IMR-90 (cell line): ENCODE measurements around the gene C10orf67. TPM values are rescaled to one million over a fixed set of nuclear protein-coding genes. Genes with fewer than 3 reads are reported as not detected.

Experiments
- ATAC-seq: fragments of 200-7000 bp; cut with Tn5 transposase; 2 replicates; pipeline ENCODE4 v1.9.1; 2020; ENCODE audit warnings: low read depth, mild to moderate bottlenecking, moderate library complexity
- BruUV-seq: library from RNA; stranded (reverse); fragments of 400-500 nt; replicated peaks from 2 replicates; lab custom pipeline; 2021; lab: Mats Ljungman, UMichigan
- CTCF ChIA-PET: fragments of 300-600 bp; formaldehyde crosslinking; extraction: SDS; loops from one replicate; lab custom pipeline; 2021; ENCODE audit warnings: antibody characterized with exemption; lab: Yijun Ruan, JAX
- POLR2A ChIA-PET: fragments of 300-600 bp; sonication (Branson Sonifier 250); formaldehyde crosslinking; loops from one replicate; lab custom pipeline; 2022; ENCODE audit warnings: antibody characterized with exemption; ENCODE audit not compliant: unreplicated experiment; lab: Charles Lee
- DNase-seq: peaks from one replicate; pipeline ENCODE4 v3.0.0; 2013
- H2AFZ ChIP-seq: replicated peaks from 2 replicates; pipeline ENCODE3; 2013; ENCODE audit warnings: low read length, mild to moderate bottlenecking; ENCODE audit not compliant: poor library complexity
- H2AK5ac ChIP-seq: 2 replicates; pipeline ENCODE4 v1.6.1; 2013; ENCODE audit warnings: low read depth, low read length, inconsistent platforms
- H2AK9ac ChIP-seq: replicated peaks from 2 replicates; pipeline ENCODE3; 2013; ENCODE audit warnings: mild to moderate bottlenecking, low read depth, low read length, moderate library complexity; ENCODE audit not compliant: poor library complexity
- H2BK120ac ChIP-seq: 2 replicates; pipeline ENCODE4 v1.6.1; 2013; ENCODE audit warnings: low read depth, low read length, inconsistent platforms
- H2BK15ac ChIP-seq: 3 replicates; pipeline ENCODE4 v1.6.1; 2013; ENCODE audit warnings: low read depth, low read length, inconsistent platforms
- H2BK20ac ChIP-seq: 2 replicates; pipeline ENCODE4 v1.6.1; 2013; ENCODE audit warnings: low read depth, mild to moderate bottlenecking, inconsistent platforms, low read length, moderate library complexity
- H2BK5ac ChIP-seq: 2 replicates; pipeline ENCODE4 v1.6.1; 2013; ENCODE audit warnings: mild to moderate bottlenecking, low read depth, low read length, inconsistent platforms; ENCODE audit not compliant: poor library complexity, severe bottlenecking
- H3K14ac ChIP-seq: replicated peaks from 2 replicates; pipeline ENCODE4 v1.6.1; 2013; ENCODE audit warnings: low read depth, low read length, inconsistent platforms
- H3K18ac ChIP-seq: 2 replicates; pipeline ENCODE4 v1.6.1; 2013; ENCODE audit warnings: low read depth, low read length, control low read depth
- H3K23ac ChIP-seq: 2 replicates; pipeline ENCODE4 v1.6.1; 2013; ENCODE audit warnings: low read depth, low read length, inconsistent platforms
- H3K27ac ChIP-seq: 2 replicates; pipeline ENCODE4 v1.5.1; 2013; ENCODE audit warnings: mild to moderate bottlenecking, control low read depth, low read length; ENCODE audit not compliant: insufficient read depth
- H3K27me3 ChIP-seq: 2 replicates; pipeline ENCODE4 v1.6.1; 2013; ENCODE audit warnings: low read length; ENCODE audit not compliant: control insufficient read depth, insufficient read depth
- H3K36me3 ChIP-seq: 2 replicates; pipeline ENCODE4 v1.6.1; 2013; ENCODE audit warnings: low read length, mixed read lengths; ENCODE audit not compliant: control insufficient read depth, insufficient read depth
- H3K4ac ChIP-seq: 2 replicates; pipeline ENCODE4 v1.6.1; 2013; ENCODE audit warnings: low read depth, low read length, inconsistent platforms
- H3K4me1 ChIP-seq: 2 replicates; pipeline ENCODE4 v1.6.1; 2013; ENCODE audit warnings: low read length, mixed read lengths; ENCODE audit not compliant: control insufficient read depth, insufficient read depth
- H3K4me2 ChIP-seq: 2 replicates; pipeline ENCODE4 v1.6.1; 2013; ENCODE audit warnings: low read depth, mild to moderate bottlenecking, control low read depth, low read length, moderate library complexity
- H3K4me3 ChIP-seq: 2 replicates; pipeline ENCODE4 v1.5.1; 2013; ENCODE audit warnings: low read depth, mild to moderate bottlenecking, control low read depth, low read length, moderate library complexity; ENCODE audit not compliant: insufficient read depth
- H3K56ac ChIP-seq: 2 replicates; pipeline ENCODE4 v1.6.1; 2013; ENCODE audit warnings: low read length, inconsistent platforms; ENCODE audit not compliant: insufficient read depth; ENCODE audit errors: extremely low read depth
- H3K79me1 ChIP-seq, 2 experiments: 2 replicates each; pipeline ENCODE4 v1.6.1; 2013; ENCODE audit warnings: low read length in 2 of 2, inconsistent platforms in 1 of 2, low read depth in 1 of 2
- H3K9ac ChIP-seq: 2 replicates; pipeline ENCODE4 v1.6.1; 2013; ENCODE audit warnings: low read depth, low read length, control low read depth
- H3K9me1 ChIP-seq: 2 replicates; pipeline ENCODE4 v1.6.1; 2013; ENCODE audit warnings: low read length, inconsistent platforms; ENCODE audit not compliant: insufficient read depth
- H3K9me3 ChIP-seq: 2 replicates; pipeline ENCODE4 v1.6.1; 2013; ENCODE audit warnings: low read length; ENCODE audit not compliant: control insufficient read depth, insufficient read depth
- H4K20me1 ChIP-seq: 2 replicates; pipeline ENCODE4 v1.6.1; 2013; ENCODE audit warnings: low read length, inconsistent platforms; ENCODE audit not compliant: insufficient read depth
- H4K5ac ChIP-seq: 2 replicates; pipeline ENCODE4 v1.6.1; 2013; ENCODE audit warnings: mild to moderate bottlenecking, low read depth, low read length, control low read depth
- H4K8ac ChIP-seq, 2 experiments: 2 replicates each; pipeline ENCODE4 v1.6.1; 2013; ENCODE audit warnings: low read depth in 2 of 2, low read length in 2 of 2, control low read depth in 1 of 2, inconsistent platforms in 1 of 2
- H4K91ac ChIP-seq: 2 replicates; pipeline ENCODE4 v1.6.1; 2013; ENCODE audit warnings: low read depth, low read length, inconsistent platforms; ENCODE audit not compliant: insufficient read depth
- CEBPB ChIP-seq: IDR thresholded peaks from 2 replicates; pipeline ENCODE4 v1.6.1; 2012; ENCODE audit warnings: low read depth, low read length, improper control_type of control experiment
- CHD1 ChIP-seq: IDR thresholded peaks from 2 replicates; pipeline ENCODE4 v1.6.1; 2012; ENCODE audit warnings: low read depth, low read length, improper control_type of control experiment
- FOS ChIP-seq: fragments of 150-350 bp; IDR thresholded peaks from 2 replicates; pipeline ENCODE4 v1.6.1; 2016; ENCODE audit warnings: low read depth, low read length
- MAZ ChIP-seq: IDR thresholded peaks from 2 replicates; pipeline ENCODE4 v1.6.1; 2012; ENCODE audit warnings: low read depth, mild to moderate bottlenecking, low read length, improper control_type of control experiment, moderate library complexity, borderline replicate concordance
- MXI1 ChIP-seq: IDR thresholded peaks from 2 replicates; pipeline ENCODE4 v1.6.1; 2012; ENCODE audit warnings: low read depth, mild to moderate bottlenecking, low read length, moderate library complexity, borderline replicate concordance
- NFE2L2 ChIP-seq: fragments of 150-350 bp; IDR thresholded peaks from 2 replicates; pipeline ENCODE4 v1.6.1; 2016; ENCODE audit warnings: low read depth, mild to moderate bottlenecking, low read length
- RCOR1 ChIP-seq: IDR thresholded peaks from 2 replicates; pipeline ENCODE4 v1.6.1; 2012; ENCODE audit warnings: mild to moderate bottlenecking, low read length, improper control_type of control experiment; ENCODE audit not compliant: insufficient replicate concordance
- USF2 ChIP-seq: fragments of 150-350 bp; IDR thresholded peaks from 2 replicates; pipeline ENCODE4 v1.6.1; 2017; ENCODE audit warnings: mild to moderate bottlenecking, antibody characterized with exemption, low read length, low read depth
- WGBS, 2 experiments: methylation state at CpG; one replicate each; pipeline versions ENCODE4 v1.1.5 to v1.1.7; 2013; ENCODE audit warnings: missing lambda C conversion rate in 2 of 2; ENCODE audit not compliant: insufficient read length in 1 of 2; ENCODE audit errors: extremely low coverage in 2 of 2; 5-methylcytosine and 5-hydroxymethylcytosine counted together
- dilution Hi-C: fragments of 300-500 bp; cut with HindIII; formaldehyde crosslinking; loops from one replicate; pipeline ENCODE4 v1.14.3; 2018; ENCODE audit warnings: low sequenced_read_pairs; ENCODE audit not compliant: unreplicated experiment
- in situ Hi-C: fragments of 300-500 bp; cut with MboI; formaldehyde crosslinking; loops from 3 replicates; pipeline ENCODE4 v1.14.3; 2019; ENCODE audit warnings: low sequenced_read_pairs, inconsistent platforms, mixed read lengths
- intact Hi-C: fragments of 100-400 bp; cut with micrococcal nuclease; formaldehyde crosslinking; loops from 2 replicates; pipeline ENCODE4 v1.10.0; 2022
- polyA plus RNA-seq, 3 experiments: library from polyadenylated mRNA; depleted of rRNA; stranded (reverse); fragments of >200 nt; gene quantifications; 2 replicates each; pipeline ENCODE4 v1.2.3, GENCODE V29; 2012; ENCODE audit warnings: low replicate concordance in 1 of 3
- total RNA-seq: library from RNA; depleted of rRNA; stranded (reverse); fragments of >200 nt; gene quantifications from 2 replicates; pipeline ENCODE4 v1.2.3, GENCODE V29; 2012

C10orf67 gene
- total and polyA plus RNA-seq, 2 of the 4 experiments (the other 2 are of a cell fraction) = 0.15 to 0.18 TPM

DNA sequence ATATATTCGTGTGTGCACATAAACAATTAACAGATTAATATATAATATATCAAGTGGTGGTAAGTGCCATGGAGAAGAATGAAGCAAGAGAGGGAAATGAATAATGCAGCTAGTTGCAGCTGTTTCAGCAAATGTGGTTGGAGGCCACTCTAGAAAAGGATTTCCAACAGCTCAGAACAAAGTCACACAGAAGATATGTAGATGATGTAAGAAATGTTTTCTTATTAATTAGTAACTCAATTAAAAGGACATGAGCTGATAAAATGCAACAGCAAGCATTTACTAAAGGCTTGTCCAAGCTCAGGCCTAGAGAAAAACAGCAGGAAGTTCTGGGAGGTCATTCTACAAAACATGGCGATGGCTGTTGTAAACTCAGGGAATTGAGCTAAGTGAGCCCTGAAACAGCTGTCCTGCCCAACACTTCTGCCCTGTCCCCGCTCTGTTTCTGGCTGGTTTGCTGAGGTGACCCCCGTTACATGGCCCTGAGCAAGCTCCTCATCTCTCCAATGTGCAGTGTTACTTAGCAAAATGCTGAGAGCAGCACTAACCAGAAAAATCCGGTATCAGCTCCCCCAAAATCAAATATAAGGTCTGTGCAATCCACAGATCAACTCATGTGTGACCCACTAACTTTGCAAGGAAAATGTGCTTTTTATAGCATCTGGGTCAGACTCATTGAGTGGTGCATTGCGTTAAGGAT is 23.4 kb upstream of the C10orf67 start:
- no peak overlapping the region for H2BK120ac ChIP-seq
- no peaks in the 10 kb centered on the region for H3K9me1 ChIP-seq
- no peak overlapping the region for H4K91ac ChIP-seq
- ATAC-seq (no peak), DNase-seq (no peak)
- no peak overlapping the region for H3K4me2 ChIP-seq
- H3K79me1 ChIP-seq = no peaks in the 10 kb centered on the region
- peaks cover 3% of the 10 kb centered on the region; the same call in 1 of the 2 replicates for H3K27me3 ChIP-seq
- H2BK15ac ChIP-seq = no peak overlapping the region
- CTCF ChIA-PET = interaction anchor here (1.5 kb wide), 1 partner anchor 13 kb away, joined by 3 read pairs; no protein-coding TSS in a partner anchor
- H2BK20ac ChIP-seq = no peak overlapping the region
- no peak overlapping the region for H2AK5ac ChIP-seq
- no peak overlapping the region for H4K8ac ChIP-seq
- H3K9ac ChIP-seq = no peak overlapping the region
- no peak overlapping the region for H2AFZ ChIP-seq
- intact Hi-C loops = no loop called here
- in situ Hi-C loops = no loop called here
- POLR2A ChIA-PET = no interaction called here
- H3K4me1 ChIP-seq = no peaks in the 10 kb centered on the region
- 40% methylated on average over 1 of the region's 6 CpGs; no CpG with 5 or more reads in 1 of the 2 experiments for WGBS, 2 experiments
- TF ChIP-seq CHD1 (no peak), NFE2L2 (no peak), CEBPB (no peak), USF2 (no peak), RCOR1 (no peak), FOS (no peak), MAZ (no peak), MXI1 (no peak)
- H3K23ac ChIP-seq = no peak overlapping the region
- H3K56ac ChIP-seq = no peak overlapping the region
- BruUV-seq = no TSS peak
- H3K4me3 ChIP-seq = no peak overlapping the region
- dilution Hi-C loops = no loop called here
- no peak overlapping the region for H3K4ac ChIP-seq
- no peaks in the 10 kb centered on the region for H4K20me1 ChIP-seq
- H3K18ac ChIP-seq = no peak overlapping the region
- H4K5ac ChIP-seq = no peak overlapping the region
- no peak overlapping the region for H2AK9ac ChIP-seq
- H3K9me3 ChIP-seq = no peaks in the 10 kb centered on the region
- no peak overlapping the region for H2BK5ac ChIP-seq
- no peak overlapping the region for H3K14ac ChIP-seq
- no peak overlapping the region for H3K27ac ChIP-seq
- no peaks in the 10 kb centered on the region for H3K36me3 ChIP-seq
